ENCODE data around the gene TIGD1. TPM values are rescaled to one million over a fixed set of nuclear protein-coding genes. Genes with fewer than 3 reads are reported as not detected.
A peak's percentile ranks its signal among the peaks of the same experiment; 100 is the strongest.

The TIGD1 gene
- polyA plus RNA-seq, 1 donor (not counting 4 experiments of a cell fraction or from before 2014, with no cell fraction given) = 2.3 TPM

- H3K4me3 ChIP-seq (ENCODE audit: control insufficient read depth in 2 of 3, extremely low read depth in 1 of 3, insufficient read depth in 2 of 3, low read depth in 1 of 3, low read length in 3 of 3) = no peak overlapping the region
- H3K9me3 ChIP-seq (ENCODE audit: control insufficient read depth, low read depth, low read length) = no peaks in the 10 kb centered on the region
- H2AFZ ChIP-seq (ENCODE audit: control insufficient read depth, low read length) = no peak overlapping the region
- H4K20me1 ChIP-seq (ENCODE audit: control insufficient read depth, extremely low read depth, insufficient read depth, low read length) = no peaks in the 10 kb centered on the region
- peaks cover 36% of the 10 kb centered on the region for H3K4me1 ChIP-seq (ENCODE audit: control insufficient read depth, extremely low read depth, insufficient read depth, low read length)
- FAIRE-seq = peak; percentile 94
- DNase-seq (ENCODE audit: low read depth, low spot score) = peak; percentile 21
- dilution Hi-C loops (cut with MboI; ENCODE audit: extremely low pct_ligation_motif_present, low sequenced_read_pairs) = no loop called here
- no peaks in the 10 kb centered on the region for H3K79me2 ChIP-seq (ENCODE audit: control insufficient read depth, insufficient read depth, low read length)
- H3K4me2 ChIP-seq (ENCODE audit: control insufficient read depth, extremely low read depth, insufficient read depth, low read depth, low read length) = peak overlapping the region; percentile 55
- peak overlapping the region; percentile 61 for H3K9ac ChIP-seq (ENCODE audit: control insufficient read depth, extremely low read depth, insufficient read depth, low read length)
- H3K36me3 ChIP-seq (ENCODE audit: control insufficient read depth in 2 of 2, extremely low read depth in 1 of 2, insufficient read depth in 2 of 2, low read length in 2 of 2) = no peaks in the 10 kb centered on the region
- H3K27ac ChIP-seq (ENCODE audit: control insufficient read depth, insufficient read depth, low read length) = peak overlapping the region; percentile 82
- H3K9me1 ChIP-seq (ENCODE audit: control insufficient read depth, extremely low read depth, insufficient read depth, low read length) = peaks cover 3% of the 10 kb centered on the region
- no peaks in the 10 kb centered on the region for H3K27me3 ChIP-seq (ENCODE audit: control insufficient read depth, extremely low read depth, insufficient read depth, low read length)
- peak; percentile 35 to 55 (median 44) for TF ChIP-seq CTCF (optimal IDR thresholded peaks at IDR 0.05 in 1 of 3, IDR thresholded peaks at IDR 0.05 in 1 of 3, conservative IDR thresholded peaks at IDR 0.05 in 1 of 3; ENCODE audit: extremely low read depth in 1 of 3, insufficient read depth in 2 of 3, low read length in 3 of 3)
- TF ChIP-seq EZH2 (IDR thresholded peaks at IDR 0.05; ENCODE audit: low read length) = no peak
Measured at GRCh38 chr2:232592772-232593395, 42.5 kb upstream of the TIGD1 start.

DNA sequence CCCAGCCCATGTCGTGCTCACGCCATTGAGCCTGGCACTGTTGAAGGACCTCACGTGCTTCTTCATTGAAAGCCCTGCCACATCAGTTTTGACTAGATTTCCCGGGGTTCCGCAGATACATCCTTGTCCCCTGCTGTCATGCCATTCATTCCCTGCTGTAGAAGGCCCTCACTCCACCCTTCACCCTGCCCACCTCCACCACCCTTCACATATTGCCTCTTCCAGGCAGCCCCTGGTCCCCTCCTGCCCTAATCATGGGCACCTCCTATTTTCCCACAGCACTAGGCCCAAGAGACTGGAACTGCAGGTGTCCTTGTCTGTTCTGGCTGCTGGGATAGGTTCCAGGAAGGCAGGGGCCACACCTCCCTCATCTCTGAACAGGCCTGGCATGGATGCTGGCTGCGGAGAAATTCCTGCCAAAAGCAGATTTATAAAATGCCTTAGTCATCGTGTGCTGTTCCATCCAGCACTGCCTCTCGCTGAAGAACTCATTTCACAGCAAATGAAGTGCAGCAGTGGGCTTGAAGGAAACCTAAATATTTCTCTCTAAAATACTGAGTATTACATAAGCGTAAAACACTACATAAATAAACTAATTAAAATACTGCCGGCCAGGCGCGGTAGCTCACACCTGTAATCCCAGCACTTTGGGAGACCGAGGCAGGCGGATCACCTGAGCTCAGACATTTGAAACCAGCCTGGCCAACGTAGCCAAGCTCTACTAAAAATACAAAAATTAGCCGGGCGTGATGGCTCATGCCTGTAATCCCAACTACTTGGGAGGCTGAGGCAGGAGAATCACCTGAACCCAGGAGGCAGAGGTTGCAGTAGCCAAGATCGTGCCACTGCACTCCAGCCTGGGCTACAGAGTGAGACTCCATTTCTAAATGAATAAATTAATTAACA lies 38.6 kb upstream of the TIGD1 start:
- Histone ChIP-seq H4K20me1 (ENCODE audit: control insufficient read depth, extremely low read depth, insufficient read depth, low read length) (no peaks in the 10 kb centered on the region), H3K9me3 (ENCODE audit: control insufficient read depth, low read depth, low read length) (no peaks in the 10 kb centered on the region), H3K4me2 (ENCODE audit: control insufficient read depth, extremely low read depth, insufficient read depth, low read depth, low read length) (peak overlapping the region; percentile 69), H3K4me3 (ENCODE audit: control insufficient read depth in 2 of 3, extremely low read depth in 1 of 3, insufficient read depth in 2 of 3, low read depth in 1 of 3, low read length in 3 of 3) (peak overlapping the region in 1 of 3 experiments; percentile 11), H3K27me3 (ENCODE audit: control insufficient read depth, extremely low read depth, insufficient read depth, low read length) (no peaks in the 10 kb centered on the region), H3K9ac (ENCODE audit: control insufficient read depth, extremely low read depth, insufficient read depth, low read length) (peak overlapping the region; percentile 52), H3K9me1 (ENCODE audit: control insufficient read depth, extremely low read depth, insufficient read depth, low read length) (peaks cover 3% of the 10 kb centered on the region), H3K27ac (ENCODE audit: control insufficient read depth, insufficient read depth, low read length) (peak overlapping the region; percentile 64), H2AFZ (ENCODE audit: control insufficient read depth, low read length) (no peak overlapping the region), H3K79me2 (ENCODE audit: control insufficient read depth, insufficient read depth, low read length) (no peaks in the 10 kb centered on the region), H3K36me3 (ENCODE audit: control insufficient read depth in 2 of 2, extremely low read depth in 1 of 2, insufficient read depth in 2 of 2, low read length in 2 of 2) (no peaks in the 10 kb centered on the region), H3K4me1 (ENCODE audit: control insufficient read depth, extremely low read depth, insufficient read depth, low read length) (peaks cover 36% of the 10 kb centered on the region)
- dilution Hi-C loops (cut with MboI; ENCODE audit: extremely low pct_ligation_motif_present, low sequenced_read_pairs) = no loop called here
- peak; percentile 28 for DNase-seq (ENCODE audit: low read depth, low spot score)
- peak; percentile 95 for FAIRE-seq
- TF ChIP-seq EZH2 (IDR thresholded peaks at IDR 0.05; ENCODE audit: low read length) = no peak
- no peak for TF ChIP-seq CTCF (optimal IDR thresholded peaks at IDR 0.05 in 1 of 3, IDR thresholded peaks at IDR 0.05 in 1 of 3, conservative IDR thresholded peaks at IDR 0.05 in 1 of 3; ENCODE audit: extremely low read depth in 1 of 3, insufficient read depth in 2 of 3, low read length in 3 of 3)

All from keratinocyte (primary cell).